NCI-H510A (cell line): ENCODE data around the gene GTSE1.

ENCODE experiments used
- DNase-seq: peaks from one replicate; lab custom pipeline; 2025; lab: John Stamatoyannopoulos, UW

The GTSE1 gene

DNA sequence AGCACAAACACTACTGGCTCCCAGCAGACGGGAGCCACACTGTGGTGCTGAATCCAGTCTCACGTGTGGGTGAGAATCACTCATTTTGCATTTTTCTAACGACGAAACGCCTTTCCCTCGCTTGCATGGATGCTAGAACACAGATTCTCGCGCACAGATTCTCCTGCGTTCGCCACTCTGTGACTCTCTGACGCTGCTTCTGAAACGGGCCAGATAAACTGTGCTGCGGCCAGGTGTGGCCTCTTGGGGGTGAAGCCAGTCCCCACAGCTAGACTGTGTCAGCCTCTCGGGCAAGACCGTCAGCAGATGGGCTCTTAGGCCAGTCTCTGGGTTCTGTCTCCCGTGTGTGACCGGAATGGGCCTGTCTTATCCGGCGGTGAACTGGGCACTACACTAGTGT lies 83.4 kb downstream of the GTSE1 start:
- DNase-seq = no peak
